GM18861 (cell line): ENCODE measurements around the gene PLEKHA6.

Source experiments
- ATAC-seq: cut with Tn5 transposase; IDR thresholded peaks from one replicate; pipeline ENCODE4 v1.9.1; 2021; ENCODE audit not compliant: unreplicated experiment

The PLEKHA6 gene

DNA sequence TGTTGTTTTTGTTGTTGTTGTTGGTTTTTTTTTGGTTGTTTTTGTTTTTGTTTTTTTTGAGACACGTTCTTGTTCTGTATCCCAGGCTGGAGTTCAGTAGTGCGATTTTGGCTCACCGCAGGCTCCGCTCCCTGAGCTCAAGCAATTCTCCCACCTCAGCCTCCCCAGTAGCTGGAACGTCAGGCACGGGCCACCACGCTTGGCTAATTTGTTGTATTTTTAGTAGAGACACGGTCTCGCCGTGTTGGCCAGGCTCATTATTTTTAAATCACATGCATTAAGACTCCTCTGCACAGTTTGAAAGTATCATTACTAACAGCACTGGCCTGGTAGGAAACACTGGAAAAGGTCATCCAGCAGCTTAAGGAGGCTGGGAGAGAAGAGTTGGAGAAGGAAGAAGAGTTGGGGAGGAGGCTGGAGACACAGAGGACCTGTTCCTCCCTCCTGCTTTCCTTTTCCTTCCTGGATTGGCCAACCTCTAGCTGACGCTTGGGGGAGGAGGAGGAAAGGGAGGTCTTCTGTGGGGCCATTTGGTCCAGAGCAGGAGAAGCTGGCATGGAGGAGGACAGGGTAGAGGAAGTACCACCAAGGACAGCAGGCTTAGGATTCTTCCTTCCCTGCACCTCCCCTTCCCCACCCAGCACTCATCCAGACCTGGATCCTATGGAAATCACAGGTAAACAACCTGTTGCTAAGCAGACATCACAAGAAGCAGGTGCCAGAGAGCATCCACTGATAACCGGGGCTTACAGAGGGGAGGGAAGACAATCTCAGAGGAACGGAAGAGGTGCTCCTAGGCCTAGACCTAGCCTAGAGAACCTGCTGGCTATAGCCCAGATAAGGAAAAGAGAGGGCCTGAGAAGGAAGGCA, 74.1 kb downstream of the PLEKHA6 start:
- ATAC-seq: no peak

DNA sequence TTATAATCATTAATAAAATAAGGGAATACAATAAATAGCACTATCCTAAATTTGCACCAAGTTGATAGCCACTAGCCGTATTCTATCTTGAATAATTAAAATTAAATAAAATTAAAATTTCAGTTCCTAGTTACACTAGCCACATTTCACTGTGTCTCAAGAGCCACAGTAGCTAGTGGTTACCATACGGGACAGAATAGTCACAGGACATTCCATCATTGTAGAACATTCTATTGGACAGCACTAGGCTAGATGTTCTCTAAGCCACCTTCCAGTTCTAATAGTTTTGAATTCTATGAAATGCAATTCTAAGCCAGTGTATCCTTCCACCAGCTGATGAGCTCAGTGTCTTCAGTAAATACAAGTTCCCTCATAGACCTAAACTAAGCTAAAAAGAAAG, 74.8 kb downstream of the PLEKHA6 start:
- ATAC-seq: no peak

DNA sequence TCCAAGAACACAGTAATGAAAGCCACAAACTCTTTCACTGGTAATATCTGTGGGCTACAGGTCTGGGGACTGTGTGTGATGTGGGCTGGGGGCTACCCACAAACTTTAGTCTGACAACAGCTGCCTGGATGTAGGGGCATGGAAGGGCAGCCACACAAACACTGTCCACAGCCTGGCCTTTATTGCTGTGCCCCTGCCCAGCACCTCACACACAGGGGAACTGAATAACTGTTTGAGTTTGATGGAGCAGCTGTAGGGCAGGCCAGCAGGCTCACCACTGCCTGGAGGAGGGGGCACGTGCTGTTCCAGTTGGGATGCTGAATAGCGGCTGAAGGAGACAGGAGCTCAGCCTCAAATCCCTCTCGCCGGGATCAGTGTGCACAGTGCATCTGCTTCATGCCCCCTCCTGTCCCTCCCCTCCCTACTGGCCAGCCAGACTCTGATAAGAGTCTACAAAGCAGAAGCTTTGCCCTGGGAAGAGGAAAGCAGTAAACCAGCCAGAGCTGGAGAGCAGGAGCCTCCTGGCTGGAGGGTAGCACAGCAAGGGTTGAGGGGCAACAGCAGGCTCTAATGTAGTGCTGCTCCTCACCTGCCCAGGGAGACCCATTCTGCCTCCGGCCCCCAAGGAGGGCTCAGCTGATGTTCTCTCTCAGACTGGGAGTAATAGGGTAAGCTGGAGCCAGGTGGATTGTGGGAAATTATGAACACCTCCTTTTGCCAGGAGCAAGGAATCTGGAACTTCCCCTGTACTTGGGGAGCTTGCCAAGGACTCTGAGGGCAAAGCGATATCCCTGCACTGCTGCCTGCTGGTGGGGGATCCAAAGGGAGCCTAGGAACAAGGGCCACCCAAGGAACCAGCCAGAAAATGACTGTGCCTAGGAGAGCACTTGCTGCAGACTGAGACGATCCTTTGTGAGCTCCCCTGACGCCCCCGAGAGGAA, 75.7 kb downstream of the PLEKHA6 start:
- ATAC-seq: no peak

DNA sequence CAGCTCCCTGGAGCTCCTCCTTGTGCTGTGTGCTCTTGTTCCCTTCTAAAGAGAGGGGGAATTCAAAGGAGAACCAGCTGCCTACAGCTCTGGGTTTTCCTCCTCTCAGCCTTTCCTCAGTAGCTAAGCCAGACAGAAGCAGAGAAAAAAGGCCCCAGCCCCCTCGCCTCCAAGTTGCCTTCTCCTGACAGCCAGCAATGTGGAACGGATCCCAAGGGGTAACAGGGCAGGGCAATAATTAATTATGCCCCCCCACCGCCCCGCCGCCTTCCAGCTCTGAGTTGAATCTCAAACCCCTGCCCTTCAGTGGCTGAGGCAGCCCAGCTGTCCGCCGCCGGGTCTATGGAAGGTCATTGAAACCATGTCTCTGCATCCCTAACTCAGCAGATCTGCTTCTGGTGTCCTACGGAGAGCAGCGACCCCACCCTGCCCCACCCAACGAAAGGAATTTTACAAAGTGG, 76.9 kb downstream of the PLEKHA6 start:
- no peak for ATAC-seq

DNA sequence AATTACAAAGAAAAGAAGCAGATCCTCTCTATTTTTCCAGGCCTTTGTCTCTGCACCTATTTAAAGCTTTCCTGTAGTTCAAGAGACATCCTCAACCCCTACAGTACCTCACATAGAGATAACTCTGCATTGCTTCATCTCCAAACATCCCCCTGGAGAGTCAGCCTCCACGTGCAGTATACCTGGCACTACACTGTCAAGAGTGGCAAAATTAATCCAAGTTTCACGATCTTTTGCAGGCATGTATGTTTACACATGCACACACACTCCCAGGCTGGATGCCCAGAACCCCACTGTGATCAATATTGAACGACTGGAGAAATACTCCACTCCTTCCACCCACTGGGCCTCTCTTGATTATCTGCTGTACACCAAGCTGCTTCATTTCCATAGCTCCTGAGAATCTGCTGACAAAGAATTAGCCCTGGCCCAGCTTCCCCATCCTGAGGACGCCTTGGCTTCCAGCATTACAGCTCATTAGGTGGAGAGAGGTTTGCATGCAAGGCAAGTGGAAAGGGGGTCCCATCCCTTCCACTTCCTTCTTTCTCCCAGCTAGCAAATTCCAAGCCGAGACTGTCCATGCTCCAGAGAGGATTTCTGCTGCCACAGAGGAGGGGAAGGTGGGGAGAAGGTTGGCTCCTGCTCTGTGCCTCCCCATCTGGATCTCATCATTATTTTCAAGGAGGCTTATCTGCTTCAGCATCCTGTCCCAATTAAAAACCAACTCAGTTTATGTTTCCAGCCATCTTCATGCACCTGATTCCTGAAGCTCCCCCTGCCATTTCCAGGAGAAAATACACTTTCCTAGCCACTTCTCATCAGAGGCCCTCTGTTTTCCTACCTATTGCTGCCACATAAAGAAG, 79.4 kb downstream of the PLEKHA6 start:
- no peak for ATAC-seq

DNA sequence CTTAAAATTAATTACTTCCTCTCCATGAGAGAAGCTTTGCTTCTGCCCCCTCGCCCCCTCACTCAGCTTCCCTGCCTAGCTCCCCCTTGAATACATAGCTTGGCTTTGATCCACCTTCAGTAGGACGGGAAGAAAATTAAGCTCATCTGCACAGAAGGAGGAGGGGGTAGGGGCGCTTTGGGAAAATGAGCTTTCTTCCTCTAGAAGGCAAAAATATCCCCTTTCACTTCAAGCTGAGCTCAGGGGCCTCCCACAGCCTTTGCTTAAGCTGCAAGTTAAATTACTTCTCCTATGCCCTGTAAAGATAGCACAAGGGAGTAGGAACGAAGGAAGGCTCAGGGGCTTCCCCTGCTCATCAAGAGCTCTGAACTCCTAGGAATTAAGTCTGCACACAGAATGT, 80.8 kb downstream of the PLEKHA6 start:
- ATAC-seq: no peak

DNA sequence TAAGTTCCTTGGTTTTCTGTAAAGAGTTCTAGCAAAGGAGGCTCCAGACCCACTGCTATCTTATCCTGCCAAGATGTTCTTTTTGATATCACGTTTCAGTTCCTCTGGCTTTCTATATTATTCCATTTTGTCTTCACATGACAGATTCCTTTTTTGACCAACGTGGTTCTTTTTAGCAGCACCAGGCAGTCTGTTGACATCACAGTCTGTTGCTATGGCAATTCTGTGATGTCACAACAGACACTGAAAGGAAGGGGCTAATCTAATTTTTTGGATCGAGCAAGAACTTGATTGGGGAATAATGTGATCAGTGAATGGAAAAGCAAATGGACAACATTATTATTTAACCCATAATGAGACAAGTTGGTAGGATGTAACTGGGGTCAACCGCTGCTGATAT, 81.5 kb downstream of the PLEKHA6 start:
- no peak for ATAC-seq

DNA sequence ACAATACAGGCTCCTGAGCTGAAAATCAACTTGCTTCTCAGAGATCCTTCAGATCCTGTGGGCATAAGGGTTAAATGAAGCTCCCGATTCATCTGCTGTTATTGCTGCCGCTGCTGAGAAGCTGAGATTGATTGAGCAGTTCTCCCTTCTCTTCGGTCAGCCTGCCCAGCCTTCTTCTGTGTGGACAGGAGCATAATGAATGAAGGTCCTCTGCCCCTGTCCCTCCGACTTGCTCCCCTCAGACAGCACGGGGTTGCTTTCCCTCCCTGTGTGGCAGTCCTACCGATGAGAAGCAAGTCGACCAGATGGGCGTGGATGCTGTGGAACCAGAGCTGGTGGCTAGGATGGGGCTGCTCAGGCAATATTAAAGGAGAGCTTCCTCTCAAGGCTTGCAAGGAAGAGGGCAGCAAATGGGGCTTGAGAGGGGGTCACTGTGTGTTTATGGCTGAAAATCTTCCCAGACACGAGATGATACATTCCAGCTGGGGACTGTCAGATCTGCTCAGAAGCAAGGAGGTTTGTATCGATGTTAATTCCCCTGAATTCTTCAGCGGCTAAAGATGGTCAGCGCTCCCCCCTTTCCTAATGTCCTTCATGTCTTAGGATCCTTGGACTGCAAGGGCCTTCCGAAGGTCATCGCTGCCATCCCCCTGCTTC, 82.0 kb downstream of the PLEKHA6 start:
- no peak for ATAC-seq

DNA sequence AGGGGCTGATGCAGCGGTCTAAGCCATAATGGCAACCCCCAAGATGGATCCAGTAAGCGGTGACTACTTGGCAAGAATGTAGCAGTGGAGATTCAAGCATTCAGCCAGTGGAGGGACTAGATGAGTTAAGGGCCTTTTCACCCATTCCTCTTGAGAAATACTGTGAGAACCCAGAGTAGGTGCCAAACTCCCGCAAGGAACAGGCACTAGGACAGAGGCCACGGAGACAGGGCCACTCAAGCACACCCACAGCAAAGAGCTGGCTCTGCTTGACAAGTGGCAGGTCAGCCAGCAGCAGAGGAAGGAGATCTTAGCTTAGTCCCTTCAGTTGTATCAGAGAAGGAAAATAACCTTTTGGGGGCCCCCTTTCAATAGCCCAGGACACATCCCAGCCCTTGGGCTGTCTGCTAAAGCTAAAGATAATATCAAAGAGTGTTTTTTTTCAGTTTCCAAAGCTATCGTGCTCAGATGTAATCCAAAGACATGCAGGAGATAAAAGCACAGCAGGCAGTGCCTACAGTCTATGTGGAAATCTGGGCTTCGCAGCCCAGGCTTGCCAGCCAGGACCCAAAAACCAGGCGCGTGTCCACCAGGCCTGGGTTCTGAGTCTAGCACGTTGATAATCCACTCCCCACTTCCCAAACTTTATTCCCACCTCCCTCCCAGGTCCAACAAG, 83.9 kb downstream of the PLEKHA6 start:
- ATAC-seq: no peak

DNA sequence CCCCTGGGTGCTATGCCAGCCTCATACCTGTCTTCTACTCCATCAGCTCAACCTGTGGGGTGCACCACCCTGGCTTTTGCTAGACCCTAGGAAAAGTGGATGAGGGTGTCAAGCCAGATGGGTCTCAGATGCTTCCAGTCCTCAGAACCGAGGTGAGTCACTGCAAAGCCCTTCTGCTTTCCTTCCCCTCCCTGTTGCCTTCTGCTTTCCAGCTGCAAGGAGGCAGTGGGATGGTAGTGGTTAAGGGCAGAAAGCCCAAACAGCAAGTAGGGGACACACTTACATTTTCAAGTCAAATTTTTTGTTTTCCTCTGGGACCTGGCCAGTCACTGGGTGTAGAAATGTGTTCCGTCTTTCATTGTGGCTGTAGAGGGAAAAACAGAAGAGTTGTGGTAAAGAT, 85.3 kb downstream of the PLEKHA6 start:
- ATAC-seq: no peak

DNA sequence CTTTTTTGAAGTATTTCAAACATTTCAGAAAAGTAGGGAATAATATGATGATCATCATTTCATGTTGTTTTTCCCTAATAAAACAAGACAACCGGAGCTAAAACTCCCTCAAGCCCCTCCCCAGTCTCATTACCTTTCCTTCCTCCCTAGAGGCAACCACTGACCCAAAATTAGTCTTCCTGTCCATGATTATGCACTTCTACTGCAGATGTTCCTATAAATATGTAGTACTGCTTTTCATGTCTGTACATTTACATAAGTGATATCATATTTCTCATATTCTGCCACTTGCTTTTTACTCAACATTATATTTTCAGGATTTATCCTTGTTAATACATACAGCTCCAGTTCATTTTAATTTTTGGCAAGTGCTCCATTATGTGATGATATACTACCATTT, 87.2 kb downstream of the PLEKHA6 start:
- no peak for ATAC-seq

DNA sequence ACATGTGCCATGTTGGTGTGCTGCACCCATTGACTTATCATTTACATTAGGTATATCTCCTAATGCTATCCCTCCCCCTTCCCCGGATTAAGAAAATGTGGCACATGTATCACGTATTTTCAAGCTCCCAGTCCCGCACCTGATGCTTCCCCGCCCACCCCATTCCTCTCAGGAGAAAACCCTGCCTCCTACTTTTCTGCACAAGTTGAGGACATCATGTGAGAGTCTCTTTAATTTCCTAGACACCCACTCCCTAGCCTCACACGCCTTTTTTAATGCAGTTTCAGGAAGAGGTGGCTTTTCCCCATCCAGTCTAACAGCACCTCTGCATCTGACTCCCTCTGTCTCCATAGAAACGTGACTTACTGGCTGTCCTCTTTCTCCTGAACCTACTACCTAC, 87.8 kb downstream of the PLEKHA6 start:
- ATAC-seq: no peak

DNA sequence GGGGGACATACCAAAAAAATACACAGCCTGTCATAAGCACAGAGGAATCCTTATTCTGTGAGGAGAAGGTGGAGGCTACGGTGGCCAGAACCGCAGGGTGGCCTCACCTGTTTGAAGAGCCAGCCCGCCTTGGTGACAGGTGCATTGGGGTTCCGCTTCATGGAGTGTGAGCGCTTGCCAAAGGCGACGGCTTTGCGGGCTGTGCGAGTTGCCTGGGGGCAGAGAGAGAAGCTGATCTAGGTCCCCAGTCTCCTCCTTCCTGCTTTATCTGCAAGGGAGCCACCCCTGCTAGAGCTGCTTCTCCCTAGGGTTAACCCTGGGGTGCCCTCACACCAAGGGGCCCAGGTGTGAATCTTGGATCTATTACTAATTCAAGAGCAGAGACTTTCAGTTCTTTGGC, 91.6 kb downstream of the PLEKHA6 start:
- no peak for ATAC-seq

DNA sequence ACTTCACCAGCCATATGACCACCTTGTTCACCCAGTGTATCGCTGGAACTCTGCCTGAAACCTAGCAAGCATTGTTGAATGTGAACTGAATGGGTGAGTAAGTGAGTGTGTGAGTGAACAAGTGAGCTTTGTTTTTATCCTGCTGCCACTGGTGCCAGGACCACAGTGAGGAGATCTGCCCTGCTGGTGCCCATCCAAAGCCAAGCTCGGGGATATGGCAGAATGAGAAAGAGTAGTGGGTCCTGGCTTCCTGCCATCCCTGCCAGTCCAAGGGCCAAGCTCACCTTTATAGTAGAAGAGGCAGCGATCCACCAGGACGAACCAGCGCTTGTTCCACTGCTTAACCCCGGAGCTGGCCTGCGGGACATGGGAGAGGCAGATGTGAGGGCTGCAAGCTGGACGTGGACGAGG, 92.5 kb downstream of the PLEKHA6 start:
- no peak for ATAC-seq

DNA sequence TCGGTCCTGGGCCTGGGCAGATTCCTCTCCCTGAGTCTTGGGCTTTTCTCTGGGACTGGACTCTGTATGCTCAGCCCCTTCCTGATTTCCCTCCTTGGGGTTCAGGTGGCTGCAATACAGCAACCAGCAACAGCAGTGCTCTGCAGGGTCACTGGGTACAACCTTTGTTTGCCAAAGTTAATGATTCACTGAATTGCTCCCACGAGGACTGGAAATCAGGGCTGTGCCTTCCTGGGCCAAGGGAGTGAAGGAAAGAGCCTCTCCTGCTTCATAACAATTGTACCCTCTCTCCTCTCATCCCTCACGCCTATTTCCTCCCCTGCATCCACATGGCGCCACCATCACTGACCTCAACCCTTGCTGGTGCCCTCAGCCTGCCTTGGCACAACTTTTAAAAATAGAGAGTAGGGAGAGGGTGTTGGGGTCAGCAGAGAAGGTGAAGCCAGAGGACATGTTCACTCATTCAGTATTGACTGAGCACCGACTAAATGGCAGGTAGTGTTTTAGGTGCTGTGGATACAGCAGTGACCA, 93.2 kb downstream of the PLEKHA6 start:
- ATAC-seq: no peak

DNA sequence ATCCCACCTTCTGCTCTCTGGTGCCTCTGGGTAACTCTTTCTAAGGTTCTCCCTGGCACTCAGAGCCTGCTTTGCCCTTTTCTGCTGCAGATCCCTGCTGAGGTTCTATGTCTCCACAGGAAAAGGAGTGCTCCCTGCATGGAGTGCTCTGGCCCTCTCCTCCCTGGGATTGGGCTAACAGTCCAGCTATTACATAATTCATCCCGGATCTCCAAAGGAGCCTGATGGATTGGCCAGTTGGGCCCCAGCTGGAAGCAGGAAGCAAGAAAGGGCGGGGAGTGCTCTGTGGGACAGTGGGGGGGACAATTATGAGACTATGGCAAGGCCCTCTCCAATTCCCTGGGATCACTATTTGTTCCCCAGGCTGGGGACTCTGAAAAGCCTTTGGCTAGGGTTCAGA, 94.1 kb downstream of the PLEKHA6 start:
- ATAC-seq: no peak

DNA sequence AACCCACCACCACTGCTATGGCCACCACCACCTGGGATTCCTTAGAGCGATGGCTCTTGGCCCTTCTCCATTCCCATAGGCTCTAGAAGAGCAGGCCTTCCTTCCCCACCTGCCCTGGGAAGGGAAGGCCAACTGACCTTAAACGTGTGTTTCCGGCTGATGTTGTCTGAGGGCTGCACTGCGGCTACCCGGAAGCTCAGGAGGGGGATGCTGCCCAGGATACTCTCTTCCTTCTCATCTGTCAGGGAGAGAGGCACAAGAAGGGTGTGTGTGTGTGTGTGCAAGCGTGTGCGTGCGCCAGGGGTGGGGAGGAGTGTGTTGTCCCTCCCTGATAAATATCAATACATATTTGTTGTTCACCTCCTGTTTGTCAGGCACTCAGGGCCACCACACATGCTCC, 94.9 kb downstream of the PLEKHA6 start:
- ATAC-seq: no peak

DNA sequence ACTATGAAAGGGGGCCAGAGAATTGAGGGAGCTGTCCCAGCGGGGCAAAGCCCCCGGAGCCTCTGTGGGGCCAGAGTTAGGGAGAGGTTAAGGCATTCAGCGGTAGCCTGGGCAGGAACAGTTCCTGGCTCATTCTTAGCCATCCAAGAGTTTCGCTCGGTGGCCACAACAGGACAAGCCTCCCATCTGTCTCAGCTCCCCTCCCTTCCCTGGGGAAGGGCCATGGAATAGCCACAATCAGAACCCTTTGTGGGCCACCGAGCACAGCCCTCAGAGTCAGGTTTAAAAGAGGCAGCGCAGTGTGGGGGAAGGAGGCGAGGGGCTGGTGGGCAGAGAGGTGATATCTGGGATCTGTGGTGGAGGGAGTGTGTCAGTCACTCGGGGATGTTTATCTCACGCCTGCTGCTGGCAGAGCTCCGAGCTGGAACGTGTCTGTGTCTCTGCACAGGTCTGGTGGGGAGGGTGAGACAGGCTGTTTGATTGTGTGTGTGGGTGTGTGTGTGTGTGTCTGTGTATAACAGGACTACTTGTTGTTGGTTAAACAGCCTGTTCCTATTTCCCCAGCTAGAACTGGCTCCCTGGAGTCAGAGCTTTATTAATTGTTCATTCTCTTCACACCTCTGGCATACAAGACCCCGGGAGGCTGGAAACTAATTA, 96.3 kb downstream of the PLEKHA6 start:
- no peak for ATAC-seq
